ENCODE data around the gene GABRR2. TPM values are rescaled to one million over a fixed set of nuclear protein-coding genes. Genes with fewer than 3 reads are reported as not detected.

Gene GABRR2
- total and polyA plus RNA-seq, 2 donors from 2014 or later, result 0.38 TPM; not detected in 1

DNA sequence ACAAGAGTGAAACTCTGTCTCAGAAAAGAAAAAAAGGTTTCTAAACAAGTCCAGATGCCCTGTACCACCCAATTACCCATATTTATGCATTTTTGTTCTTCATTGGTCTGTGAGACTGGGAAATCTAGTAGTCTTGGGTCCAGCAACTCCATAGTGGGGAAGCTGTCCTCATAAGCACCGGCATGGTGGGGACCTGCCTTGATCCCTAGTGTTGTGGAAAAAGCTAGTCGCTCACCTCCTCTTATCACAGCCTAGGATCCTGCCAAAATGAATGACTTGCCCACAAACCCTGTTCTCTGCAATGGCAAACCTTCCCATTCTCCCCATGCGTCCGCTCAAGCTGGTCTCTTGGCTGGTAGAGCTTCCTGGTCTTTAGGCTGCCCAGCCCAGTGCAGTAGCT is 59.7 kb downstream of the GABRR2 start:
- DNase-seq (no peak), FAIRE-seq (no peak)
- TF ChIP-seq, protein P1, sequence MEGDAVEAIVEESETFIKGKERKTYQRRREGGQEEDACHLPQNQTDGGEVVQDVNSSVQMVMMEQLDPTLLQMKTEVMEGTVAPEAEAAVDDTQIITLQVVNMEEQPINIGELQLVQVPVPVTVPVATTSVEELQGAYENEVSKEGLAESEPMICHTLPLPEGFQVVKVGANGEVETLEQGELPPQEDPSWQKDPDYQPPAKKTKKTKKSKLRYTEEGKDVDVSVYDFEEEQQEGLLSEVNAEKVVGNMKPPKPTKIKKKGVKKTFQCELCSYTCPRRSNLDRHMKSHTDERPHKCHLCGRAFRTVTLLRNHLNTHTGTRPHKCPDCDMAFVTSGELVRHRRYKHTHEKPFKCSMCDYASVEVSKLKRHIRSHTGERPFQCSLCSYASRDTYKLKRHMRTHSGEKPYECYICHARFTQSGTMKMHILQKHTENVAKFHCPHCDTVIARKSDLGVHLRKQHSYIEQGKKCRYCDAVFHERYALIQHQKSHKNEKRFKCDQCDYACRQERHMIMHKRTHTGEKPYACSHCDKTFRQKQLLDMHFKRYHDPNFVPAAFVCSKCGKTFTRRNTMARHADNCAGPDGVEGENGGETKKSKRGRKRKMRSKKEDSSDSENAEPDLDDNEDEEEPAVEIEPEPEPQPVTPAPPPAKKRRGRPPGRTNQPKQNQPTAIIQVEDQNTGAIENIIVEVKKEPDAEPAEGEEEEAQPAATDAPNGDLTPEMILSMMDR (IDR thresholded peaks at IDR 0.05; ENCODE audit: borderline replicate concordance, extremely low read depth, insufficient read depth), result no peak
- no peaks in the 10 kb centered on the region for H3K36me3 ChIP-seq (ENCODE audit: control insufficient read depth in 2 of 3, insufficient read depth in 3 of 3, low read length in 3 of 3)
- H3K9ac ChIP-seq (ENCODE audit: low read length in 3 of 3), result no peak overlapping the region
- no peak overlapping the region for H3K27ac ChIP-seq (ENCODE audit: low read depth in 2 of 2, low read length in 2 of 2)
- intact Hi-C loops (cut with DNase I), result no loop called here
- H3K4me3 ChIP-seq (ENCODE audit: low read length in 3 of 3), result no peak overlapping the region
- no peaks in the 10 kb centered on the region for H3K9me3 ChIP-seq (ENCODE audit: control insufficient read depth in 2 of 3, insufficient read depth in 1 of 3, low read length in 3 of 3)
- H3K4me1 ChIP-seq (ENCODE audit: control insufficient read depth in 2 of 3, insufficient read depth in 2 of 3, low read depth in 1 of 3, low read length in 3 of 3), result no peaks in the 10 kb centered on the region
- H3K27me3 ChIP-seq (ENCODE audit: control insufficient read depth, insufficient read depth, low read length), result no peaks in the 10 kb centered on the region

DNA sequence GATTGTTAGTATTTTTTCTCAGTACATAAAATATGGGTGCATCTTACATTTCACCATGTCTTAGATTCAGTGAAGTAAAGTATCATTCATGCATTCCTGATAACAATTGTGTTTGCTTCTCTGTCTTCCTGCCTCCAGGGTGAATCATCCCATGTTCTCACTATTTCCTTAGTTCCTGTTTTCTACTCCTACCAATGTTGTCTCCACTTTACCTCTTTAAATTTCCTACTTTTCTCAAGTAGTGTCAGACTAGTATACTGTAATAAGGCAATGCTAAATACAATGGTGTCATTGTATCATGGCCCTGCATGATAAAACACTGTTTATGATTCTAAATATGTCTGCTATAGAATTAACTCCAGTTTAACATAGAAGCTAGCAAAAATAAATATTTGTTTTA is 60.5 kb downstream of the GABRR2 start:
- TF ChIP-seq, protein P1 (IDR thresholded peaks at IDR 0.05; ENCODE audit: borderline replicate concordance, extremely low read depth, insufficient read depth), result no peak

DNA sequence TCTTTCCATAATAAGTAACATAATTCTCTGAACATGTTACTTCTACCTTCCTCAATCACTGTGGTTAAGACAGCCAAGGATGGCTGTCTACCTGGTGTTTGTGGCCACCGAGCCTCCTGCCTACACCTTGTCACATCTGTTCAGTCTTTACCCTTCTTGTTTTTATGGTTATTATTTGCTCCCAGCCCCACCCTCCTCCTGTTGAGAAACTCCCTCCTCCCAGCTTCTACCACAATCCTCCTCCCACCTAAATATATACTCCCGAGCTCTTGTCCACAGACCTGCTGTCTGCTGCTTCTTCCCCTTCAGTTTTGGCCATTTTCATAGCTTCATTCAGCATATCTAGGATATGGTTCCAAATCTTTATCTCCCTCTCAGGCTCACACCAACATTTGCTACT is 62.2 kb downstream of the GABRR2 start:
- H3K27me3 ChIP-seq (ENCODE audit: control insufficient read depth, insufficient read depth, low read length), result no peaks in the 10 kb centered on the region
- DNase-seq (no peak), FAIRE-seq (no peak)
- no peak overlapping the region for H3K4me3 ChIP-seq (ENCODE audit: low read length in 3 of 3)
- TF ChIP-seq, protein P1 (IDR thresholded peaks at IDR 0.05; ENCODE audit: borderline replicate concordance, extremely low read depth, insufficient read depth), result no peak
- H3K27ac ChIP-seq (ENCODE audit: low read depth in 2 of 2, low read length in 2 of 2), result no peak overlapping the region
- H3K9me3 ChIP-seq (ENCODE audit: control insufficient read depth in 2 of 3, insufficient read depth in 1 of 3, low read length in 3 of 3), result no peaks in the 10 kb centered on the region
- H3K9ac ChIP-seq (ENCODE audit: low read length in 3 of 3), result no peak overlapping the region
- no peaks in the 10 kb centered on the region for H3K36me3 ChIP-seq (ENCODE audit: control insufficient read depth in 2 of 3, insufficient read depth in 3 of 3, low read length in 3 of 3)
- no peaks in the 10 kb centered on the region for H3K4me1 ChIP-seq (ENCODE audit: control insufficient read depth in 2 of 3, insufficient read depth in 2 of 3, low read depth in 1 of 3, low read length in 3 of 3)
- intact Hi-C loops (cut with DNase I), result no loop called here

More for the DNA sequence above, 60.5 kb downstream of the GABRR2 start:
- no peaks in the 10 kb centered on the region for H3K9me3 ChIP-seq (ENCODE audit: control insufficient read depth in 2 of 3, insufficient read depth in 1 of 3, low read length in 3 of 3)
- no peaks in the 10 kb centered on the region for H3K36me3 ChIP-seq (ENCODE audit: control insufficient read depth in 2 of 3, insufficient read depth in 3 of 3, low read length in 3 of 3)
- no peak overlapping the region for H3K27ac ChIP-seq (ENCODE audit: low read depth in 2 of 2, low read length in 2 of 2)
- no peak overlapping the region for H3K4me3 ChIP-seq (ENCODE audit: low read length in 3 of 3)
- no peak for DNase-seq
- intact Hi-C loops (cut with DNase I), result no loop called here
- no peak overlapping the region for H3K9ac ChIP-seq (ENCODE audit: low read length in 3 of 3)
- H3K4me1 ChIP-seq (ENCODE audit: control insufficient read depth in 2 of 3, insufficient read depth in 2 of 3, low read depth in 1 of 3, low read length in 3 of 3), result no peaks in the 10 kb centered on the region
- H3K27me3 ChIP-seq (ENCODE audit: control insufficient read depth, insufficient read depth, low read length), result no peaks in the 10 kb centered on the region
- no peak for FAIRE-seq

DNA sequence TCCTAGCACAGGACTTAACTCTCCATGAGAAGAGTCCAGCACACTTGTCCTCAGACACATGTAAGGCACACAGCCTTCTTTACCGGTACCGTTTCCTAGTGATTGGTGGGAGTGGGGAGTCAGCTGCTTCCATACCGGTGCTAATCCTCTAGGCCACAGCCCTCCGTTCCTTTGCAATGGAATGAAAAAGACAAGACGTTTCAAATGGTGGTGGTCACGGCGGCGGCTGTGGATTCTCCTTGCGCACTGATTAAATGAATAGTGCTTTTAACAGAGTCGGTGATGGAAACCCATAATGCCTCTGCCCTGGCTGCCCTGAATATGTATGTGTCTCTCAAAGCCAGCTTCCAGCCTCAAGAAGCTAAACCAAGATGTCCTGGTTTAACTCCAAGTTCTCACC is 63.1 kb downstream of the GABRR2 start:
- TF ChIP-seq, protein P1 (IDR thresholded peaks at IDR 0.05; ENCODE audit: borderline replicate concordance, extremely low read depth, insufficient read depth), result no peak
- no peak overlapping the region for H3K27ac ChIP-seq (ENCODE audit: low read depth in 2 of 2, low read length in 2 of 2)
- H3K9ac ChIP-seq (ENCODE audit: low read length in 3 of 3), result no peak overlapping the region
- intact Hi-C loops (cut with DNase I), result no loop called here
- no peaks in the 10 kb centered on the region for H3K9me3 ChIP-seq (ENCODE audit: control insufficient read depth in 2 of 3, insufficient read depth in 1 of 3, low read length in 3 of 3)
- DNase-seq (no peak), FAIRE-seq (no peak)
- H3K27me3 ChIP-seq (ENCODE audit: control insufficient read depth, insufficient read depth, low read length), result no peaks in the 10 kb centered on the region
- H3K4me3 ChIP-seq (ENCODE audit: low read length in 3 of 3), result no peak overlapping the region
- no peaks in the 10 kb centered on the region for H3K4me1 ChIP-seq (ENCODE audit: control insufficient read depth in 2 of 3, insufficient read depth in 2 of 3, low read depth in 1 of 3, low read length in 3 of 3)
- no peaks in the 10 kb centered on the region for H3K36me3 ChIP-seq (ENCODE audit: control insufficient read depth in 2 of 3, insufficient read depth in 3 of 3, low read length in 3 of 3)
